HG03039 (cell line): ENCODE measurements around the gene TIPRL.
"Not testable (repeated sequence)": the region's sequence is repeated elsewhere in the genome, so short reads cannot be mapped to it uniquely, and the experiment has no call there.

ENCODE experiments used
- ATAC-seq: cut with Tn5 transposase; IDR thresholded peaks from one replicate; pipeline ENCODE4 v1.9.1; 2021; ENCODE audit warnings: mild to moderate bottlenecking, moderate library complexity; ENCODE audit not compliant: unreplicated experiment

The TIPRL gene

GRCh38 chr1:168207673-168208072 is 28.9 kb downstream of the TIPRL start:
- ATAC-seq, result not testable (repeated sequence)

GRCh38 chr1:168210312-168210711 is 31.6 kb downstream of the TIPRL start:
- no peak for ATAC-seq

- no peak for ATAC-seq
Measured at GRCh38 chr1:168213349-168213748, 34.6 kb downstream of the TIPRL start.

- ATAC-seq, result no peak
Measured at GRCh38 chr1:168216171-168216570, 37.4 kb downstream of the TIPRL start.

- ATAC-seq, result no peak
Measured at GRCh38 chr1:168217664-168218063, 38.9 kb downstream of the TIPRL start.

- ATAC-seq, result no peak
Measured at GRCh38 chr1:168218658-168219057, 39.9 kb downstream of the TIPRL start.

GRCh38 chr1:168220470-168220871 is 41.7 kb downstream of the TIPRL start:
- no peak for ATAC-seq

- no peak for ATAC-seq
Measured at GRCh38 chr1:168221275-168221674, 42.5 kb downstream of the TIPRL start.

- ATAC-seq, result no peak
Measured at GRCh38 chr1:168223261-168223660, 44.5 kb downstream of the TIPRL start.

GRCh38 chr1:168223681-168224540 is 45.1 kb downstream of the TIPRL start:
- ATAC-seq, result no peak

- no peak for ATAC-seq
Measured at GRCh38 chr1:168224991-168225390, 46.2 kb downstream of the TIPRL start.

GRCh38 chr1:168225476-168226190 is 46.9 kb downstream of the TIPRL start, which contains the start of gene SFT2D2:
Gene SFT2D2, plus strand, starts transcription at chr1:168226004. Its CDS starts 76 bp downstream, at chr1:168226080.
- peak; percentile 79 for ATAC-seq

- no peak for ATAC-seq
Measured at GRCh38 chr1:168227620-168228019, 48.9 kb downstream of the TIPRL start.

GRCh38 chr1:168229893-168230292 is 51.1 kb downstream of the TIPRL start:
- ATAC-seq, result no peak

GRCh38 chr1:168230709-168231108 is 51.9 kb downstream of the TIPRL start:
- ATAC-seq, result no peak

GRCh38 chr1:168234846-168235547 is 56.2 kb downstream of the TIPRL start:
- peak; percentile 78 for ATAC-seq

- no peak for ATAC-seq
Measured at GRCh38 chr1:168235548-168235885, 56.8 kb downstream of the TIPRL start.

- no peak for ATAC-seq
Measured at GRCh38 chr1:168235937-168236336, 57.2 kb downstream of the TIPRL start.

GRCh38 chr1:168236836-168237611 is 58.3 kb downstream of the TIPRL start:
- ATAC-seq, result no peak

GRCh38 chr1:168243198-168243597 is 64.4 kb downstream of the TIPRL start:
- ATAC-seq, result no peak
